Measurements from ENCODE around the gene IER5.
"Not testable (repeated sequence)": the region's sequence is repeated elsewhere in the genome, so short reads cannot be mapped to it uniquely, and the experiment has no call there.

The IER5 gene

GRCh38 chr1:181044449-181044966 is 44.0 kb upstream of the IER5 start:
- H3K4me1 ChIP-seq (ENCODE audit: control insufficient read depth, insufficient read depth, low read length) = no peaks in the 10 kb centered on the region; the same call in 1 of the 2 replicates
- no peak overlapping the region for H3K27ac ChIP-seq (ENCODE audit: extremely low read depth, low read depth, low read length)
- TF ChIP-seq PRDM1 (tag by site-specific recombination; IDR thresholded peaks at IDR 0.05) = no peak
- no peak for TF ChIP-seq MYNN (tag by site-specific recombination; IDR thresholded peaks at IDR 0.05; ENCODE audit: borderline replicate concordance)
- 0 out of 2 replicates have a peak, but pooled peaks have one; percentile 27 for TF ChIP-seq EGR2 (tag by site-specific recombination; IDR thresholded peaks at IDR 0.05; ENCODE audit: low read depth)
- TF ChIP-seq ZNF791 (tag by site-specific recombination; IDR thresholded peaks at IDR 0.05) = no peak
- TF ChIP-seq, protein P1, sequence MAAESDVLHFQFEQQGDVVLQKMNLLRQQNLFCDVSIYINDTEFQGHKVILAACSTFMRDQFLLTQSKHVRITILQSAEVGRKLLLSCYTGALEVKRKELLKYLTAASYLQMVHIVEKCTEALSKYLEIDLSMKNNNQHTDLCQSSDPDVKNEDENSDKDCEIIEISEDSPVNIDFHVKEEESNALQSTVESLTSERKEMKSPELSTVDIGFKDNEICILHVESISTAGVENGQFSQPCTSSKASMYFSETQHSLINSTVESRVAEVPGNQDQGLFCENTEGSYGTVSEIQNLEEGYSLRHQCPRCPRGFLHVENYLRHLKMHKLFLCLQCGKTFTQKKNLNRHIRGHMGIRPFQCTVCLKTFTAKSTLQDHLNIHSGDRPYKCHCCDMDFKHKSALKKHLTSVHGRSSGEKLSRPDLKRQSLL (tag by site-specific recombination; IDR thresholded peaks at IDR 0.05) = no peak
- TF ChIP-seq ZFHX2 (tag by site-specific recombination; conservative IDR thresholded peaks at IDR 0.05) = peak; percentile 55
- TF ChIP-seq ZNF837 (tag by site-specific recombination; IDR thresholded peaks at IDR 0.05) = no peak
- no peaks in the 10 kb centered on the region for H3K36me3 ChIP-seq (ENCODE audit: control insufficient read depth in 2 of 2, insufficient read depth in 1 of 2, low read length in 2 of 2)
- ChIA-PET POLR2A (interaction anchor here (1.1 kb wide), 1 partner anchor 40 kb away, joined by 3 read pairs; no protein-coding TSS in a partner anchor), CTCF (interaction anchor here (0.5 to 1.6 kb wide), 3 partner anchors 12 to 98 kb away, joined by 3 to 6 read pairs (median 3); no protein-coding TSS in a partner anchor)
- H3K9me3 ChIP-seq (ENCODE audit: control insufficient read depth, insufficient read depth, low read depth, low read length) = no peaks in the 10 kb centered on the region
- H3K4me3 ChIP-seq (ENCODE audit: low read depth, low read length) = no peak overlapping the region

DNA sequence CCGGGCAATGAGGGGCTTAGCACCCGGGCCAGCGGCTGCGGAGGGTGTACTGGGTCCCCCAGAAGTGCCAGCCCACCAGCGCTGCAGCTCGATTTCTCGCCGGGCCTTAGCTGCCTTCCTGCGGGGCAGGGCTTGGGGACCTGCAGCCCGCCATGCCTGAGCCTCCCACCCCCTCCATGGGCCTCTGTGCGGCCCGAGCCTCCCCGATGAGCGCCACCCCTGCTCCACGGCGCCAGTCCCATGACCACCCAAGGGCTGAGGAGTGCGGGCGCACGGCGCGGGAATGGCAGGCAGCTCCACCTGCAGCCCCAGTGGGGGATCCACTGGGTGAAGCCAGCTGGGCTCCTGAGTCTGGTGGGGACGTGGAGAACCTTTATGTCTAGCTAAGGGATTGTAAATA is 42.6 kb upstream of the IER5 start:
- H3K4me1 ChIP-seq (ENCODE audit: control insufficient read depth, insufficient read depth, low read length); H3K4me3 ChIP-seq (ENCODE audit: low read depth, low read length); H3K36me3 ChIP-seq (ENCODE audit: control insufficient read depth in 2 of 2, insufficient read depth in 1 of 2, low read length in 2 of 2); H3K27ac ChIP-seq (ENCODE audit: extremely low read depth, low read depth, low read length); POLR2A ChIA-PET; CTCF ChIA-PET; H3K9me3 ChIP-seq (ENCODE audit: control insufficient read depth, insufficient read depth, low read depth, low read length): not testable (repeated sequence)

DNA sequence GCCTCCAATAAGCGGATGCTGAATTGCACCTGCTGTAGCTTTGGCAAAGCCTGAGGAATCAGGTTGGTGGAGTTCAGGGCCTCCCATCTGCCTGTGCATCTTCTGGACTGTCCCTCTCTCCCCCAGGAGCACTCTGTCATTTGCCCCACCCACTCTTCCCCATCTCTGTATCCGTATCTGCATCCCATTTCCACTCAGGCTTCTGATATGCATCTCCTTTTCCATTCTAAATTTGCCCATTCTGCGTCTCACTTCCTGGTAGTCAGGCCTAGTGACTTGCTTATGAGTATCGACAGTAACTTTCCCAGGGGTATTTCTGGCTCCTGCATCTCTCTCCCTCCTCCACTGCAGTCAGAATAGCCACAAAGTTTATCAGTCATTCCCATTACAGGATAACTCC is 39.1 kb upstream of the IER5 start:
- H3K4me3 ChIP-seq (ENCODE audit: low read depth, low read length) = no peak overlapping the region
- H3K4me1 ChIP-seq (ENCODE audit: control insufficient read depth, insufficient read depth, low read length) = no peaks in the 10 kb centered on the region
- CTCF ChIA-PET = interaction anchor here (1.9 kb wide), 1 partner anchor 11 kb away, joined by 9 read pairs; no protein-coding TSS in a partner anchor
- TF ChIP-seq ZNF416 (tag by site-specific recombination; IDR thresholded peaks at IDR 0.05) (no peak), ZNF239 (tag by site-specific recombination; IDR thresholded peaks at IDR 0.05) (no peak), ZBTB44 (tag by site-specific recombination; IDR thresholded peaks at IDR 0.05) (no peak), ZNF423 (tag by site-specific recombination; IDR thresholded peaks at IDR 0.05) (no peak), ZNF175 (tag by site-specific recombination; IDR thresholded peaks at IDR 0.05) (no peak), ZNF747 (tag by site-specific recombination; IDR thresholded peaks at IDR 0.05) (no peak), HOXA7 (CRISPR knock-in tag; IDR thresholded peaks at IDR 0.05; ENCODE audit: borderline replicate concordance) (no peak), ELK4 (IDR thresholded peaks at IDR 0.05; ENCODE audit: borderline replicate concordance, low read depth, low read length) (no peak), ZNF146 (tag by site-specific recombination; IDR thresholded peaks at IDR 0.05) (no peak), REST (tag by site-specific recombination; IDR thresholded peaks at IDR 0.05) (no peak), ZSCAN16 (tag by site-specific recombination; IDR thresholded peaks at IDR 0.05) (no peak), FEZF1 (tag by site-specific recombination; IDR thresholded peaks at IDR 0.05) (no peak), ZBTB48 (tag by site-specific recombination; IDR thresholded peaks at IDR 0.05) (no peak), SP2 (tag by site-specific recombination; IDR thresholded peaks at IDR 0.05) (no peak), ZNF48 (tag by site-specific recombination; IDR thresholded peaks at IDR 0.05) (no peak), ZNF174 (tag by site-specific recombination; IDR thresholded peaks at IDR 0.05) (no peak), ZBTB21 (tag by site-specific recombination; IDR thresholded peaks at IDR 0.05) (no peak), PBX3 (CRISPR knock-in tag; IDR thresholded peaks at IDR 0.05) (no peak)

More for the DNA sequence above, 39.1 kb upstream of the IER5 start:
- POLR2A ChIA-PET = no interaction called here
- Histone ChIP-seq H3K27ac (ENCODE audit: extremely low read depth, low read depth, low read length) (no peak overlapping the region), H3K9me3 (ENCODE audit: control insufficient read depth, insufficient read depth, low read depth, low read length) (no peaks in the 10 kb centered on the region), H3K36me3 (ENCODE audit: control insufficient read depth in 2 of 2, insufficient read depth in 1 of 2, low read length in 2 of 2) (no peaks in the 10 kb centered on the region)

Measured in HEK293 (cell line).